B cell (primary cell): Measurements from ENCODE around the gene CUTC.

Source experiments
- EZH2 ChIP-seq: IDR thresholded peaks from 2 replicates; pipeline ENCODE4 v1.6.1; 2012; ENCODE audit warnings: borderline replicate concordance, low read depth, mild to moderate bottlenecking, moderate library complexity, low read length; ENCODE audit not compliant: insufficient read depth, poor library complexity, severe bottlenecking
- TF ChIP-seq, protein P1 (sequence below): fragments of 200-600 bp; IDR thresholded peaks from one replicate; pipeline ENCODE4 v1.8.0; 2022; ENCODE audit warnings: antibody characterized with exemption, mild to moderate bottlenecking

- TF ChIP-seq, protein P1, sequence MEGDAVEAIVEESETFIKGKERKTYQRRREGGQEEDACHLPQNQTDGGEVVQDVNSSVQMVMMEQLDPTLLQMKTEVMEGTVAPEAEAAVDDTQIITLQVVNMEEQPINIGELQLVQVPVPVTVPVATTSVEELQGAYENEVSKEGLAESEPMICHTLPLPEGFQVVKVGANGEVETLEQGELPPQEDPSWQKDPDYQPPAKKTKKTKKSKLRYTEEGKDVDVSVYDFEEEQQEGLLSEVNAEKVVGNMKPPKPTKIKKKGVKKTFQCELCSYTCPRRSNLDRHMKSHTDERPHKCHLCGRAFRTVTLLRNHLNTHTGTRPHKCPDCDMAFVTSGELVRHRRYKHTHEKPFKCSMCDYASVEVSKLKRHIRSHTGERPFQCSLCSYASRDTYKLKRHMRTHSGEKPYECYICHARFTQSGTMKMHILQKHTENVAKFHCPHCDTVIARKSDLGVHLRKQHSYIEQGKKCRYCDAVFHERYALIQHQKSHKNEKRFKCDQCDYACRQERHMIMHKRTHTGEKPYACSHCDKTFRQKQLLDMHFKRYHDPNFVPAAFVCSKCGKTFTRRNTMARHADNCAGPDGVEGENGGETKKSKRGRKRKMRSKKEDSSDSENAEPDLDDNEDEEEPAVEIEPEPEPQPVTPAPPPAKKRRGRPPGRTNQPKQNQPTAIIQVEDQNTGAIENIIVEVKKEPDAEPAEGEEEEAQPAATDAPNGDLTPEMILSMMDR: peak; percentile 70
- no peak for TF ChIP-seq EZH2
Measured at GRCh38 chr10:99711129-99711719, 20.8 kb upstream of the CUTC start.
